ENCODE measurements around the gene PDIK1L. TPM values are rescaled to one million over a fixed set of nuclear protein-coding genes. Genes with fewer than 3 reads are reported as not detected.

PDIK1L gene
- total RNA-seq, 1 experiment from 2014 or later: 5.6 TPM

- Histone ChIP-seq H3K4me1 (ENCODE audit: insufficient read depth, low read length) (no peaks in the 10 kb centered on the region), H4K20me1 (ENCODE audit: control insufficient read depth, insufficient read depth, insufficient read length) (no peaks in the 10 kb centered on the region), H3K9ac (ENCODE audit: extremely low read depth, insufficient read length, low read length) (no peak overlapping the region), H3K4me2 (ENCODE audit: insufficient read depth, insufficient read length, low read length) (no peak overlapping the region), H2BK12ac (ENCODE audit: insufficient read length, low read depth, low read length) (no peak overlapping the region), H3T11ph (ENCODE audit: low read length) (no peak overlapping the region), H3K23me2 (ENCODE audit: insufficient read length, low read depth, low read length, poor library complexity, severe bottlenecking) (no peaks in the 10 kb centered on the region), H2BK5ac (ENCODE audit: insufficient read length, low read length) (no peak overlapping the region), H3K56ac (ENCODE audit: insufficient read length, low read depth, low read length) (no peak overlapping the region), H2BK20ac (ENCODE audit: low read depth, low read length, poor library complexity, severe bottlenecking) (no peak overlapping the region), H4K8ac (replicated peaks; ENCODE audit: insufficient read length, low read depth, low read length) (no peak overlapping the region), H3K9me3 (ENCODE audit: control insufficient read depth, low read depth, low read length) (no peaks in the 10 kb centered on the region), H4K5ac (ENCODE audit: insufficient read length, low read depth, low read length) (no peak overlapping the region), H2AK5ac (ENCODE audit: insufficient read length, low read length) (no peak overlapping the region), H2BK15ac (ENCODE audit: low read depth, low read length) (no peak overlapping the region), H2BK120ac (ENCODE audit: low read depth, low read length, poor library complexity, severe bottlenecking) (no peak overlapping the region), H3K79me2 (ENCODE audit: insufficient read depth, low read length) (no peaks in the 10 kb centered on the region), H3K23ac (ENCODE audit: insufficient read length, low read depth, low read length) (no peak overlapping the region), H3K14ac (ENCODE audit: insufficient read depth, low read length) (no peak overlapping the region), H4K91ac (ENCODE audit: insufficient read length, low read depth, low read length) (no peak overlapping the region), H3K4ac (ENCODE audit: low read depth, low read length) (no peak overlapping the region), H3K27ac (ENCODE audit: insufficient read length, low read depth, low read length) (no peak overlapping the region), H3K18ac (ENCODE audit: insufficient read length, low read depth, low read length) (no peak overlapping the region), H3K79me1 (ENCODE audit: insufficient read depth, low read depth, low read length, poor library complexity, severe bottlenecking) (no peaks in the 10 kb centered on the region), H2AFZ (ENCODE audit: low read length) (no peak overlapping the region), H3K27me3 (ENCODE audit: insufficient read depth, low read length) (no peaks in the 10 kb centered on the region)
- Mint-ChIP-seq H3K27me3 (ENCODE audit: low read depth) (peaks cover 2% of the 10 kb centered on the region), H3K9me3 (peaks cover 0 to 2% of the 10 kb centered on the region in 2 experiments; a peak in 2 of 5 replicates), H3K36me3 (ENCODE audit: insufficient read depth in 1 of 3, low read depth in 3 of 3) (no peaks in the 10 kb centered on the region), H3K27ac (no peak overlapping the region), H3K4me3 (no peak overlapping the region), H3K4me1 (peaks cover 4 to 10% of the 10 kb centered on the region in 2 experiments; a peak in 3 of 4 replicates)
- DNase-seq: no peak
- WGBS (ENCODE audit: extremely low coverage, insufficient read length, low lambda C conversion rate): no CpG with 5 or more reads among the region's 1 CpG
- TF ChIP-seq CTCF (conservative IDR thresholded peaks at IDR 0.05): no peak
These were observed 19.1 kb downstream of the PDIK1L start for GRCh38 chr1:26130695-26131094.
